ENCODE measurements around the gene CT45A5. TPM values are rescaled to one million over a fixed set of nuclear protein-coding genes. Genes with fewer than 3 reads are reported as not detected.
"Not testable (repeated sequence)": the region's sequence is repeated elsewhere in the genome, so short reads cannot be mapped to it uniquely, and the experiment has no call there.

CT45A5 gene
- not detected in 2 replicates for total RNA-seq

GRCh38 chrX:135785403-135785802, at the start of gene CT45A5:
CT45A5 (minus strand) TSS chrX:135785503; CDS start chrX:135781729, 3,774 bp downstream.
- not testable (repeated sequence) for H3K36me3 ChIP-seq (ENCODE audit: control insufficient read depth, insufficient read depth, low read length); H3K4me3 ChIP-seq (ENCODE audit: low read depth, low read length); H3K27me3 ChIP-seq (ENCODE audit: control insufficient read depth, insufficient read depth, low read length); DNase-seq (ENCODE audit: low read depth)

DNA sequence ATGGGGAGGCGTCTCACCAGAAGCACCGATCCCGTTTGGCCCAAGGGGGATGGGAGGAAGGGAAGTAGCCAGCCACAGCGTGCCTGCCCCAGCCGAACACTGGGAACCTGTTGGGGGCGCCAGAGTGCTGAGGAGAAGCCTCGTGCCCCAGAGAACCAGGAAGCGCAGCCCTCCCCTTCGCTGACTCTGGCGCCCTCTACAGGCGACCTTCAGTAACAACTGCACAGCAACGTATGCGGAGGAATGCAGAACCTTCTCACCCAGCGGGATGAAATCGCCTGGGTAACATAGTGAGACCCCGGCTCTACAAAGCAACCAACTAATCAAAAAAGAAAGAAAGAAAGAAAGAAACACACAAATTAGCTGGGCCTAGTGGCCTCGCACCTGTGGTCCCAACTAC, 34.6 kb upstream of the CT45A5 start, which contains the start of gene CT45A2:
TSS of gene CT45A2 (minus strand) at position 101 of the 400 bp plus-strand sequence. CDS start 3,747 bp downstream, outside the sequence.
- not testable (repeated sequence) for H3K4me3 ChIP-seq (ENCODE audit: low read depth, low read length); DNase-seq (ENCODE audit: low read depth); H3K27me3 ChIP-seq (ENCODE audit: control insufficient read depth, insufficient read depth, low read length); H3K36me3 ChIP-seq (ENCODE audit: control insufficient read depth, insufficient read depth, low read length)

- H3K27me3 ChIP-seq (ENCODE audit: control insufficient read depth, insufficient read depth, low read length); H3K4me3 ChIP-seq (ENCODE audit: low read depth, low read length); DNase-seq (ENCODE audit: low read depth); H3K36me3 ChIP-seq (ENCODE audit: control insufficient read depth, insufficient read depth, low read length): not testable (repeated sequence)
Observed at GRCh38 chrX:135802687-135803086, 17.4 kb upstream of the CT45A5 start, which contains the start of gene CT45A6. CT45A6 (minus strand) TSS chrX:135802787; CDS start chrX:135798993, 3,794 bp downstream.

DNA sequence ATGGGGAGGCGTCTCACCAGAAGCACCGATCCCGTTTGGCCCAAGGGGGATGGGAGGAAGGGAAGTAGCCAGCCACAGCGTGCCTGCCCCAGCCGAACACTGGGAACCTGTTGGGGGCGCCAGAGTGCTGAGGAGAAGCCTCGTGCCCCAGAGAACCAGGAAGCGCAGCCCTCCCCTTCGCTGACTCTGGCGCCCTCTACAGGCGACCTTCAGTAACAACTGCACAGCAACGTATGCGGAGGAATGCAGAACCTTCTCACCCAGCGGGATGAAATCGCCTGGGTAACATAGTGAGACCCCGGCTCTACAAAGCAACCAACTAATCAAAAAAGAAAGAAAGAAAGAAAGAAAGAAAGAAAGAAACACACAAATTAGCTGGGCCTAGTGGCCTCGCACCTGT, 17.2 kb downstream of the CT45A5 start, which contains the start of gene CT45A3:
TSS of gene CT45A3 (minus strand) at position 101 of the 400 bp plus-strand sequence. CDS start 3,747 bp downstream, outside the sequence.
- not testable (repeated sequence) for H3K4me3 ChIP-seq (ENCODE audit: low read depth, low read length); H3K27me3 ChIP-seq (ENCODE audit: control insufficient read depth, insufficient read depth, low read length); H3K36me3 ChIP-seq (ENCODE audit: control insufficient read depth, insufficient read depth, low read length); DNase-seq (ENCODE audit: low read depth)

DNA sequence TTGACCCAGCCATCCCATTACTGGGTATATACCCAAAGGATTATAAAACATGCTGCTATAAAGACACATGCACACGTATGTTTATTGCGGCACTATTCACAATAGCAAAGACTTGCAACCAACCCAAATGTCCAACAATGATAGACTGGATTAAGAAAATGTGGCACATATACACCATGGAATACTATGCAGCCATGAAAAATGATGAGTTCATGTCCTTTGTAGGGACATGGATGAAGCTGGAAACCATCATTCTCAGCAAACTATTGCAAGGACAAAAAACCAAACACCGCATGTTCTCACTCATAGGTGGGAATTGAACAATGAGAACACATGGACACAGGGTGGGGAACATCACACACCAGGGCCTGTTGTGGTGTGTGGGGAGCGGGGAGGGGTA, 40.6 kb downstream of the CT45A5 start:
- not testable (repeated sequence) for H3K36me3 ChIP-seq (ENCODE audit: control insufficient read depth, insufficient read depth, low read length); H3K4me3 ChIP-seq (ENCODE audit: low read depth, low read length); DNase-seq (ENCODE audit: low read depth); H3K27me3 ChIP-seq (ENCODE audit: control insufficient read depth, insufficient read depth, low read length)

GRCh38 chrX:135741192-135741715, 44.0 kb downstream of the CT45A5 start:
- TF ChIP-seq, protein P1, sequence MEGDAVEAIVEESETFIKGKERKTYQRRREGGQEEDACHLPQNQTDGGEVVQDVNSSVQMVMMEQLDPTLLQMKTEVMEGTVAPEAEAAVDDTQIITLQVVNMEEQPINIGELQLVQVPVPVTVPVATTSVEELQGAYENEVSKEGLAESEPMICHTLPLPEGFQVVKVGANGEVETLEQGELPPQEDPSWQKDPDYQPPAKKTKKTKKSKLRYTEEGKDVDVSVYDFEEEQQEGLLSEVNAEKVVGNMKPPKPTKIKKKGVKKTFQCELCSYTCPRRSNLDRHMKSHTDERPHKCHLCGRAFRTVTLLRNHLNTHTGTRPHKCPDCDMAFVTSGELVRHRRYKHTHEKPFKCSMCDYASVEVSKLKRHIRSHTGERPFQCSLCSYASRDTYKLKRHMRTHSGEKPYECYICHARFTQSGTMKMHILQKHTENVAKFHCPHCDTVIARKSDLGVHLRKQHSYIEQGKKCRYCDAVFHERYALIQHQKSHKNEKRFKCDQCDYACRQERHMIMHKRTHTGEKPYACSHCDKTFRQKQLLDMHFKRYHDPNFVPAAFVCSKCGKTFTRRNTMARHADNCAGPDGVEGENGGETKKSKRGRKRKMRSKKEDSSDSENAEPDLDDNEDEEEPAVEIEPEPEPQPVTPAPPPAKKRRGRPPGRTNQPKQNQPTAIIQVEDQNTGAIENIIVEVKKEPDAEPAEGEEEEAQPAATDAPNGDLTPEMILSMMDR (IDR thresholded peaks at IDR 0.05; ENCODE audit: insufficient read depth, low read length, poor library complexity, severe bottlenecking) = no peak
- Histone ChIP-seq H3K27me3 (ENCODE audit: control insufficient read depth, insufficient read depth, low read length) (no peaks in the 10 kb centered on the region), H3K36me3 (ENCODE audit: control insufficient read depth, insufficient read depth, low read length) (no peaks in the 10 kb centered on the region), H3K4me3 (ENCODE audit: low read depth, low read length) (no peak overlapping the region)
- no peak for DNase-seq (ENCODE audit: low read depth)

DNA sequence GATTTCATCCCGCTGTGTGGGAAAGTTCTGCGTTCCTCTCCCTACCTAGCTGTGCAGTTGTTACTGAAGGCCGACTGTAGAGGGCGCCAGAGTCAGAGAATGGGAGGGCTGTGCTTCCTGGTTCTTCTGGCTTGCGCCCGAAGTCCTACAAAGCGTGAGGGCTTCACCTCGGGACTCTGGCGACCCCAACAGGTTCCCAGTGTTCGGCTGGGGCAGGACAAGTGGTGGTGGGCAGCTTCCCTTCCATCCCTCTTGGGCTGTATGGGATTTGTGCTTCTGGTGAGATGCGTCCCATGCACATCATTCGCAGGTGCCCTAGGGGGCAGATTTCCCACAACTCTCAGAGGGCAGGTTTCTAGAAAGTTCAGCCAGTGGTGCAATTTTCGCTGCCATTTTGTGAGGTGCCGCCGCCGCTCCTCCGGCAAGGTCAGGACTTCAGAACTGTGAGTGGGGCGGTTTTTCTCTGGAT, 44.6 kb downstream of the CT45A5 start:
- Histone ChIP-seq H3K27me3 (ENCODE audit: control insufficient read depth, insufficient read depth, low read length) (no peaks in the 10 kb centered on the region), H3K4me3 (ENCODE audit: low read depth, low read length) (no peak overlapping the region), H3K36me3 (ENCODE audit: control insufficient read depth, insufficient read depth, low read length) (no peaks in the 10 kb centered on the region)
- no peak for DNase-seq (ENCODE audit: low read depth)
- TF ChIP-seq, protein P1 (IDR thresholded peaks at IDR 0.05; ENCODE audit: insufficient read depth, low read length, poor library complexity, severe bottlenecking) = peak; percentile 45

DNA sequence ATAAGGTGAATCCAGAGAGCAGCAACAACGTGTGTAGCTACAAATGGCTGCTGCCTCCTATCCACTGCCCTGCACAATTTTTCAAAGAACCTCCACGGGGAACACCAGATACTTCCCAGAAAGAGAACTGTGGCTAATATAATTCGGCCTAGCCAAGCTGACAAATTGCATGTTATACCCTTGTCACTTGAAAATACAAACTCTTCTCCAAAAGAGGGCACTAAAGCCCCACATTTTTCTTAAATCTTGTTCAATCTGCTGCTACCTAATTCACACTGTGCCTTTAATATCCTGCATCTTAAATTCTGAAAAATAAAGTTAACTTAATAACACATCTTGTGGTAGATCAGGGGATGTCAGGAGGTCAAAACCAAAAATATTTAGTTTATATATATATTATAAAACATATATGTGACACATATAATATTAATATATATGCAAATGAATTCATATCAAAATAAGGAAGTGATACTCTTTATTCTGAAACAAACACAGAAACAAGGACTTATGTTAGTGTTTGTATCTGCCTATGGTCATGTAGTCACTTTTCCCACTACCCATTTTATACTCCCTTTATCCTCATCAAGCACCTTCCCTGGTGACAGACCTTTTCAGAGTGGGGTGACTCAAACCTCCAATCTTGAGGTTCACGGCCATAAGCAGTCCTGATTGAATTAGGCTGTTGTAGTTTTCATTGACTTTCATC, 47.8 kb downstream of the CT45A5 start:
- Histone ChIP-seq H3K36me3 (ENCODE audit: control insufficient read depth, insufficient read depth, low read length) (no peaks in the 10 kb centered on the region), H3K27me3 (ENCODE audit: control insufficient read depth, insufficient read depth, low read length) (no peaks in the 10 kb centered on the region), H3K4me3 (ENCODE audit: low read depth, low read length) (no peak overlapping the region)
- no peak for DNase-seq (ENCODE audit: low read depth)
- TF ChIP-seq, protein P1 (IDR thresholded peaks at IDR 0.05; ENCODE audit: insufficient read depth, low read length, poor library complexity, severe bottlenecking) = no peak

DNA sequence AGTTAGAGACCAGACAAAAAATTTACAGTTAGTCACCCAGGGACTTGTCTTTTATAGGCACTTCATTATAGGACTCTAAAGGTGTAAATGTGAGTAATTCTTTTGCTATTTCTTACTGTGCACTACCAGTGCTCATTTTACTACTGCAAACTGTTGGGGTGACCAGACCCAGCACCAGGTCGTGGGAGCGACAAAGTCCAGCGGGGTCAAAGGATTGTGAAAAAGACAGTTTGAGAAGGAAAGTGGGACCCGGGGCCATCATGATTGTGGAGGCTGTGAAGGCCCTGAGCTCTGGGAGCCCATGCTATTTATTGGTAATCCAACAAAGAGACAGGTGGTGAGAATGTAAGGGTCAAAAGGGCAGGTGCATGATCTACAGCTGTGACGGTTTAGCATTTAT, 50.6 kb downstream of the CT45A5 start:
- H3K4me3 ChIP-seq (ENCODE audit: low read depth, low read length); H3K27me3 ChIP-seq (ENCODE audit: control insufficient read depth, insufficient read depth, low read length); H3K36me3 ChIP-seq (ENCODE audit: control insufficient read depth, insufficient read depth, low read length); DNase-seq (ENCODE audit: low read depth): not testable (repeated sequence)
